Stimulated activated CD8-positive, alpha-beta memory T cell treated with anti-CD3 and anti-CD28 coated beads, Interleukin-4, amount 100 ng/mL, for 48 hours (primary cell): ENCODE data around the gene PPM1L.

ENCODE experiments used
- DNase-seq: peaks from one replicate; pipeline ENCODE4 v3.0.0-alpha.2; 2020

The PPM1L gene

GRCh38 chr3:160768031-160768430 lies 12.0 kb downstream of the PPM1L start:
- no peak for DNase-seq

GRCh38 chr3:160768918-160769317 lies 12.9 kb downstream of the PPM1L start:
- DNase-seq, result no peak

GRCh38 chr3:160771811-160772459 lies 15.9 kb downstream of the PPM1L start:
- no peak for DNase-seq

- DNase-seq, result no peak
Observed at GRCh38 chr3:160773722-160774121, 17.7 kb downstream of the PPM1L start.

- no peak for DNase-seq
Observed at GRCh38 chr3:160774172-160774571, 18.1 kb downstream of the PPM1L start.

GRCh38 chr3:160778480-160778879 lies 22.4 kb downstream of the PPM1L start:
- no peak for DNase-seq

- no peak for DNase-seq
Observed at GRCh38 chr3:160779040-160779439, 23.0 kb downstream of the PPM1L start.

GRCh38 chr3:160780245-160780644 lies 24.2 kb downstream of the PPM1L start:
- no peak for DNase-seq

- DNase-seq, result no peak
Observed at GRCh38 chr3:160781402-160781801, 25.4 kb downstream of the PPM1L start.

- no peak for DNase-seq
Observed at GRCh38 chr3:160781863-160782262, 25.8 kb downstream of the PPM1L start.

- no peak for DNase-seq
Observed at GRCh38 chr3:160784853-160785252, 28.8 kb downstream of the PPM1L start.

- DNase-seq, result no peak
Observed at GRCh38 chr3:160790726-160791125, 34.7 kb downstream of the PPM1L start.

- DNase-seq, result no peak
Observed at GRCh38 chr3:160792540-160792939, 36.5 kb downstream of the PPM1L start.

GRCh38 chr3:160793722-160794252 lies 37.8 kb downstream of the PPM1L start:
- DNase-seq, result no peak

- DNase-seq, result no peak
Observed at GRCh38 chr3:160796089-160796812, 40.2 kb downstream of the PPM1L start.

- no peak for DNase-seq
Observed at GRCh38 chr3:160796813-160797164, 40.8 kb downstream of the PPM1L start.

GRCh38 chr3:160797356-160797755 lies 41.3 kb downstream of the PPM1L start:
- DNase-seq, result no peak

- DNase-seq, result peak; percentile 51
Observed at GRCh38 chr3:160801386-160802118, 45.5 kb downstream of the PPM1L start.

- no peak for DNase-seq
Observed at GRCh38 chr3:160804762-160805161, 48.7 kb downstream of the PPM1L start.

GRCh38 chr3:160806094-160806493 lies 50.1 kb downstream of the PPM1L start:
- no peak for DNase-seq

- no peak for DNase-seq
Observed at GRCh38 chr3:160806686-160807085, 50.7 kb downstream of the PPM1L start.

- no peak for DNase-seq
Observed at GRCh38 chr3:160808838-160809237, 52.8 kb downstream of the PPM1L start.

GRCh38 chr3:160809453-160809852 lies 53.4 kb downstream of the PPM1L start:
- DNase-seq, result no peak
